Activated naive CD8-positive, alpha-beta T cell treated with anti-CD3 and anti-CD28 coated beads for 36 hours (primary cell): ENCODE measurements around the gene KCNMB1. TPM values are rescaled to one million over a fixed set of nuclear protein-coding genes. Genes with fewer than 3 reads are reported as not detected.
A peak's percentile ranks its signal among the peaks of the same experiment; 100 is the strongest.

Experiments used
- DNase-seq: peaks from one replicate; pipeline ENCODE4 v3.0.0; 2021
- H3K27ac Mint-ChIP-seq: one replicate; pipeline ENCODE4 v1.8.0; 2022; ENCODE audit warnings: mild to moderate bottlenecking, moderate library complexity, mixed read lengths
- H3K27me3 Mint-ChIP-seq: one replicate; pipeline ENCODE4 v1.8.0; 2022; ENCODE audit warnings: mild to moderate bottlenecking, mixed read lengths
- H3K36me3 Mint-ChIP-seq: one replicate; pipeline ENCODE4 v1.8.0; 2021; ENCODE audit warnings: mild to moderate bottlenecking, mixed read lengths
- H3K4me1 Mint-ChIP-seq: one replicate; pipeline ENCODE4 v1.8.0; 2021; ENCODE audit warnings: mixed read lengths
- H3K4me3 Mint-ChIP-seq: one replicate; pipeline ENCODE4 v1.8.0; 2022; ENCODE audit warnings: mild to moderate bottlenecking, moderate library complexity, mixed read lengths
- H3K9me3 Mint-ChIP-seq: one replicate; pipeline ENCODE4 v1.8.0; 2022; ENCODE audit warnings: mixed read lengths
- total RNA-seq, 2 experiments: library from RNA; stranded (reverse); gene quantifications; one replicate each; pipeline ENCODE4 v1.2.3, GENCODE V29; 2021

KCNMB1 gene
- total RNA-seq, 2 experiments from 2014 or later, result not detected

DNA sequence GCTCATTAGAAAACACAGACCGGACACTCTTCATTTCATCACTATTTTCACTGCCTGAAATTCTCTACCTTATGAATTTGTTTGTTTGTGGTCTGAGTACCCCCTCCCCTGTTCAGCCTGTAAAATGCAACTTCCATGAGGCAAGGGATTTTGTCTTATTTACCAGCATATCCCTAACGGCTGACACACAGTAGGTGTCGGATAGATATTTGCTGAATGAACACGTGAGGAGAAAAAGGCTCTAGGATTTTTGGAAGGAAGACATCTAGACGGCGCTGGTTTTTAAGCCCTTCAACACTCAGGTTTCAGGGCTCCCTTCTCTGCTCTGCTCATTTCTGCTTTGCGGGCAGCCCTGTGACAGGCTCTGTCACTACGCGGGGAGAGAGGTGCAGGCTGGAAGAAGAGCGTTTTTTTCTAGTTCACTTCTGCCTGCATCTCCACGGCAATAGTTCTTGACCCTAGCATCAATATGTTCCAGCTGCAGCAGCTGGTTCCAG lies 41.0 kb downstream of the KCNMB1 start:
- Mint-ChIP-seq H3K27ac (no peak overlapping the region), H3K36me3 (no peaks in the 10 kb centered on the region), H3K27me3 (peaks cover 13% of the 10 kb centered on the region)

DNA sequence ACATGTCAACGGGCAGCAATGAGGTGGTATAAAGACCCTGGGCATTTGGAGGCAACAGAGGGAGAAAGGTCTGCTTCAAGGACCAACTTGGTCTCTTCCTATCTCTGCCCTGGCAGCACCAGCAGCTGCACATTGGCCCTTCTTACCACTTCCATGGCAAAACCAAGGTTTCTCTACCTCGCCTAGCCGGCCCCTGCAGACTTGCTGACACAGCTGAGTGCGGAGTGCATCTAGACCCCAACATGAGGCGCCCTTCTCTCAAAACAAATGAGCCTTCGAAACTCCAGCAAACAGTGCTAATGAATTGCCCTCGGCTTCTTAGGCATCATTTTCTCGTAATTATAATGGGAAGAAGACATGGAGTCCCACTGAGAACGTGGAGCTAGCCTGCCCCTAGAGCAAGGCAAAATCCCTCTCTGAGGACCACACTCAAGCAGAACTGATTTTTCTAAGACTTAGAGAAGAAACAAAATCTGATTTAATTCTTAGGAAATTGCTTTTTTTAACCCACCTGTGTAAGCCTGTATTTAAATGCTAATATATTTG lies 42.1 kb downstream of the KCNMB1 start:
- Mint-ChIP-seq H3K9me3 (peaks cover 3% of the 10 kb centered on the region), H3K4me3 (no peak overlapping the region), H3K27me3 (peaks cover 13% of the 10 kb centered on the region), H3K27ac (no peak overlapping the region), H3K36me3 (no peaks in the 10 kb centered on the region), H3K4me1 (peaks cover 12% of the 10 kb centered on the region)
- no peak for DNase-seq

More for the DNA sequence above, 41.0 kb downstream of the KCNMB1 start:
- Mint-ChIP-seq H3K4me3 (no peak overlapping the region), H3K4me1 (peaks cover 12% of the 10 kb centered on the region), H3K9me3 (peaks cover 3% of the 10 kb centered on the region)
- DNase-seq, result no peak

DNA sequence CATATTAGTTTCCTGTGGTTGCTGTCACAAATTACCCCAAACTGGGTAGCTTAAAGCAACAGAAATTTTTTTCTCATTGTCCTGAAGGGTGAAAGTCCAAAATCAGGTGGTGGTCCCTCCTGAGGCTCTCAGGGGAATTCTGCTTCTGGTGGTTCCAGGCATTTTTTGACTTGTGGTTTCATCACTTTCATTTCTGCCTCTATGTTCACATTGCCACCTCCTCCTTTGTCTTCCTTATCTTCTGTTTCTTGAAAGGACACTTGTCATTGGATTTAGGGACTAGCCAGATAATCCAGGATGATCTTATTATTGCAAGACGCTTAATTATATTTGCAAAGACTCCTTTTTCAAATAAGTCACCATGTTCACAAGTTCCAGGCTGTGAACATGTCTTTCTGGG lies 43.2 kb downstream of the KCNMB1 start:
- Mint-ChIP-seq H3K4me1 (peaks cover 12% of the 10 kb centered on the region), H3K36me3 (no peaks in the 10 kb centered on the region), H3K27ac (no peak overlapping the region), H3K27me3 (peaks cover 9% of the 10 kb centered on the region), H3K4me3 (no peak overlapping the region), H3K9me3 (peaks cover 3% of the 10 kb centered on the region)
- DNase-seq, result no peak

DNA sequence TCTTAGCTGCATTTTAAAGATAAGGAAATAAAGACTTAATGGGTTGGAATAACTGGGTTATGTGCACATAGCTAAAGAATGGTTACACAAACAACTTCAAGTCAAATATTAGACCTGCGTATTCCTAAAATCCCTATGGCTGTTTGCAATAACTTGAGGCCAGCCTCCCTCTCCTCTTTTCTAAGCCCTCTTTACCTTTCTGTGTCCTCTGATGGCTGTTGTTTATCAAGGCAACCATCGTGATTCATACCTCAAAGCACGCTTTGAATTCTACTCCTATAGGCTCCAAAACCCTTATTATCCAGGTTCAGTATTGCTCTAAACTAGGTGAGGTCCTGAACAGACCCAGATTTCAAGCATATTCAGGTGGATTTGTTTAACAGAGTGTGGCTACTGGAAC lies 46.0 kb downstream of the KCNMB1 start:
- H3K27ac Mint-ChIP-seq, result no peak overlapping the region
- peaks cover 14% of the 10 kb centered on the region for H3K4me1 Mint-ChIP-seq
- no peak overlapping the region for H3K4me3 Mint-ChIP-seq

DNA sequence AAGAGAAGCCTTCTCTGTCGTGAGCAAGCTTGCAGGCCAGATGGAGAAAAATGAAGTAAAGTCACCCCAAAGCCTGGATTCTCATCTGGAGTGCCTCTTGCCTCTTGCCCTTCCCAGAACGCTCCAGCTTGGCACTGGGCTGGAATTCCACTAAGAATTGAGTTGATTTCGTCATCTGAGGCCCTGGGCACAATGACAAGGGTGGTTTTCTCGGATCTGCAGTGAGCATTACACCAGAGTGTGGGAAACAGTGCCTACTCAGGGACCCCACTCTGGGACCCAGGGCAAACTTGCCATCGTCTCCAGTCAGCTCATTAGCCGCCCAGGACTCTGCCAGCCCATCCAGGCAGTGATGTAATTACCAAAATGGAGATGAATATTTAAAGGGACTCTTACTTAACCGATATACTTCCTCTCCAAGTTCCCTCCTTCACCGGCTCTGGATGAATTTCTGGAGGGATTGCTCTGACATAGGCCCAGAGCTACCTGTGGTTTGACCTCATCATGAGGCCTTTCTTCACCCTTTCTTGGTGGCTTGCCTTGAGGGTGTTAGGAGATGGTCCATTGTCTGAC lies 46.9 kb downstream of the KCNMB1 start:
- Mint-ChIP-seq H3K4me1 (peaks cover 23% of the 10 kb centered on the region), H3K36me3 (no peaks in the 10 kb centered on the region), H3K9me3 (peaks cover 3% of the 10 kb centered on the region), H3K27ac (no peak overlapping the region), H3K4me3 (no peak overlapping the region), H3K27me3 (no peaks in the 10 kb centered on the region)
- DNase-seq, result no peak

More for the DNA sequence above, 46.0 kb downstream of the KCNMB1 start:
- Mint-ChIP-seq H3K9me3 (peaks cover 3% of the 10 kb centered on the region), H3K27me3 (peaks cover under 1% of the 10 kb centered on the region), H3K36me3 (no peaks in the 10 kb centered on the region)
- DNase-seq, result no peak

GRCh38 chr5:170341545-170341944 lies 47.6 kb downstream of the KCNMB1 start:
- Mint-ChIP-seq H3K27ac (no peak overlapping the region), H3K4me1 (peaks cover 28% of the 10 kb centered on the region), H3K27me3 (no peaks in the 10 kb centered on the region), H3K9me3 (peaks cover 3% of the 10 kb centered on the region), H3K36me3 (no peaks in the 10 kb centered on the region), H3K4me3 (no peak overlapping the region)
- no peak for DNase-seq

DNA sequence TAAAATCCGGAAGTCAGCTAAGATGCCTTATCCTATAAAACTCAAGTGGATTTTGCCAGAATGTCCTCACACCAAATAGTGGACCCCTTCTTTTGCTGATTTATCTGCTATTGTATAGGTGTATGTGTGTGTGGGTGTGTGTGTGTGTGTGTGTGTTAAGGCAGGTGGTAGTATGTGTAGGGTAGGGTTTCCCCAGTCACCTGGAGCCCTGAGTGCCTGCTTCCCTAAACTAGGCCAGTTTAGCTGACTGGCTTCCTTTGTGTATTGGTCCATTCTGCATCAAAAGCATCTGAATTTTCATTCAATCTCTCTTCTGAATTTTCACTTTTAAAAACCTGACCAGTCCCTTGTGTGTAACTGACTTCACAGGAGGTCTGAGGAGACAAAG lies 49.4 kb downstream of the KCNMB1 start:
- Mint-ChIP-seq H3K27me3 (no peaks in the 10 kb centered on the region), H3K4me1 (peaks cover 39% of the 10 kb centered on the region), H3K27ac (no peak overlapping the region), H3K4me3 (no peak overlapping the region), H3K36me3 (peaks cover 4% of the 10 kb centered on the region), H3K9me3 (no peaks in the 10 kb centered on the region)
- DNase-seq, result no peak

- Mint-ChIP-seq H3K4me3 (no peak overlapping the region), H3K9me3 (no peaks in the 10 kb centered on the region), H3K36me3 (peaks cover 5% of the 10 kb centered on the region), H3K27me3 (no peaks in the 10 kb centered on the region), H3K27ac (peak overlapping the region; percentile 70), H3K4me1 (peaks cover 45% of the 10 kb centered on the region)
- peak; percentile 57 for DNase-seq
Measured at GRCh38 chr5:170338933-170339779, 50.0 kb downstream of the KCNMB1 start.

DNA sequence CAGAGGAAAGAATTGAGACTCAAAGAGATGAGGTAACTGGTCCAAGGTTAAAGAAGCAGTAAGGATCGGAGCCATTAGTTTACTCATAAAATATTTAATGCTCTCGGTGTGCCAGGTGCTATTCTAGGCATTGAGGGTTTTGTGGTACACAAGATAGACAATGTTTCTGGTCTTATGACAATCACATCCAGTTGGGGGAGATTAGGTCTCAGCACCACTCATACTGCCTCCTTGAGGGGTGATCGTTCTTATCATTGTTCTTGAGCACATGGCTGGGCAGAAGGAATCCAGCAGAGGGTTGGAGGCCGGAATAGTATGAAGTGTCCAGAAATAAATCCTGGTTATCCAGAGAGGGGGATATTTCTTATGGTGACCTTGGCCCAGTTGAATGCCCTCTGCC lies 50.9 kb downstream of the KCNMB1 start:
- Mint-ChIP-seq H3K9me3 (no peaks in the 10 kb centered on the region), H3K4me1 (peaks cover 53% of the 10 kb centered on the region), H3K4me3 (no peak overlapping the region), H3K27ac (peak overlapping the region; percentile 70), H3K36me3 (peaks cover 5% of the 10 kb centered on the region), H3K27me3 (no peaks in the 10 kb centered on the region)
- DNase-seq, result no peak

GRCh38 chr5:170337045-170337733 lies 52.0 kb downstream of the KCNMB1 start:
- peaks cover 64% of the 10 kb centered on the region for H3K4me1 Mint-ChIP-seq
- no peaks in the 10 kb centered on the region for H3K27me3 Mint-ChIP-seq
- no peak overlapping the region for H3K4me3 Mint-ChIP-seq
- peak overlapping the region; percentile 92 for H3K27ac Mint-ChIP-seq
- DNase-seq, result no peak
- no peaks in the 10 kb centered on the region for H3K9me3 Mint-ChIP-seq
- H3K36me3 Mint-ChIP-seq, result peaks cover 5% of the 10 kb centered on the region

DNA sequence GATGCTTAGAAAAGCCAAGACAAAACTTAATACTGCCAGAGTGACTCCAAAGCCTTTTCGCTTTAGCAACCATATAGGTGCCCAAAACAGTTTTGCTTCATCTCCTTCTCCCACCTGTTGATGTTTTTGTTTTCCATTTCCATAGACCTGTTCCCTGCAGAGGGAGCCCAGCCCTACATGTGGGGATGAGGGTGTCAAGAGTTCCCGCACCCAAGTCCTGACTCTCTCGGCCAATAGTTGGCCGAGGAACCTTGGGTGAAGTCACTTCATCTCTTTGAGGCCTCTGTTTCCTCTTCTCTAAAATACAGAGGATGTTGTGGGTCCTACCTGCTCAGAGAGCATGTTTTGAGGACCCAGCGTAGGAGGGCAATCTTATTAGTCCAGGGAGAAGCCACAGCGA lies 53.1 kb downstream of the KCNMB1 start:
- Mint-ChIP-seq H3K27ac (peak overlapping the region; percentile 92), H3K36me3 (peaks cover 5% of the 10 kb centered on the region), H3K9me3 (no peaks in the 10 kb centered on the region), H3K27me3 (no peaks in the 10 kb centered on the region), H3K4me3 (peak overlapping the region; percentile 63), H3K4me1 (peaks cover 76% of the 10 kb centered on the region)
- DNase-seq, result no peak

DNA sequence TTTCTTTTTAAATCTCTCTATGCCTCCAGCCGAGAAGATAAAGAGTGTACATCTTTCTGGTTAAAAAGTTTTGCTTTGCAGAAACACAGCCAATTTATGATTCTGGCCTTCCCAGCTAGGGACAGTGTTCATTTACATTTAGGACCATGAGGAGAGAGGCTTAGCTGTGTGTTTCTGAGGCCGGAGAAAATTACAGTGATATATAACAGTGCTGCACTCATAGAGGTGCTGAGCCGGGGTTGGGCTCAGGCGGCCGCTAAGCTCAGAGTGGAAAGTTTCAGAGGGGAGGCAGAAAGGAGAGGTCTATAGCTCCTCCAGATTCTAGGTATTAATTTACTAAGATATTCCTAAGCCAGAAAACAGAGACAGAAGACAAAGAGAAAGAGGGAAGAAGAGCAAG lies 54.5 kb downstream of the KCNMB1 start:
- H3K4me1 Mint-ChIP-seq, result peaks cover 77% of the 10 kb centered on the region
- H3K4me3 Mint-ChIP-seq, result peak overlapping the region; percentile 60
- no peaks in the 10 kb centered on the region for H3K9me3 Mint-ChIP-seq
- peaks cover 5% of the 10 kb centered on the region for H3K36me3 Mint-ChIP-seq
- H3K27ac Mint-ChIP-seq, result no peak overlapping the region
- DNase-seq, result peak; percentile 53
- H3K27me3 Mint-ChIP-seq, result no peaks in the 10 kb centered on the region

DNA sequence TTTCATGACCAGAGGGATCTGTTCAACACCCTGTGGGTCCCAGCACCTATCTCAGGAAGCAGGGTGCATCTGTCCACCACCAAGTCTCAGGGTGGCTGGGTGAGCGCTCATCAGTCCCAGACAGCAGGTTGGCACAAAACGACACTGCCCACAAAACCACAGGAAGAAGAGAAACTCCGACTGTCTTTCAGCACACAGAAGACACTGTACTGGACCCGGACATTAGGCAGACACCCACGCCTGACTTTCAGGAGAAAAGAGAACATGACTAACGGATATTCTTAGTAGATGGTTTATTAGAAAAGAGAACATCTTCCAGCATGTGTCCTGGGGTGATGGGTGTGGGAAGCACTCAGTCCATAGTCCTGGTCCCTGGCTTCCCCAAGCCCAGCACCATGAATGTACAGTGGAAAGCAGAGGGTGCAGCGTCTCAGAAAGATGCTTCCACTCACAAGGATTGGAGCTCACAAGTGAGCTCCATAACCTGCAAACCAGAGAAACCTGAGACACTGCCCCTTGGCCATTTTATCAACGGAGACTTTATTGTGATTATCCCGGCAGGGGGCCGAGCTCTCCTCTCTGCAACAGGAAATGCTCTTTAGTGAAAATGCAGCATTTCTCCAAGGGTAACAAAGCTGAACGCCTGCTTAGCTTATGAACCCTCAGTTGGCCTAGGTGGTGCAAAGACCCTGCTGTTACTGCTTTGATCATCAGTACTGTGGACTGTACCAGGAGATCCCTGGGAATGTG lies 55.8 kb downstream of the KCNMB1 start:
- peak overlapping the region; percentile 69 for H3K4me3 Mint-ChIP-seq
- H3K9me3 Mint-ChIP-seq, result no peaks in the 10 kb centered on the region
- H3K27ac Mint-ChIP-seq, result no peak overlapping the region
- peaks cover 70% of the 10 kb centered on the region for H3K4me1 Mint-ChIP-seq
- H3K36me3 Mint-ChIP-seq, result peaks cover 5% of the 10 kb centered on the region
- H3K27me3 Mint-ChIP-seq, result no peaks in the 10 kb centered on the region
- peak; percentile 67 for DNase-seq

DNA sequence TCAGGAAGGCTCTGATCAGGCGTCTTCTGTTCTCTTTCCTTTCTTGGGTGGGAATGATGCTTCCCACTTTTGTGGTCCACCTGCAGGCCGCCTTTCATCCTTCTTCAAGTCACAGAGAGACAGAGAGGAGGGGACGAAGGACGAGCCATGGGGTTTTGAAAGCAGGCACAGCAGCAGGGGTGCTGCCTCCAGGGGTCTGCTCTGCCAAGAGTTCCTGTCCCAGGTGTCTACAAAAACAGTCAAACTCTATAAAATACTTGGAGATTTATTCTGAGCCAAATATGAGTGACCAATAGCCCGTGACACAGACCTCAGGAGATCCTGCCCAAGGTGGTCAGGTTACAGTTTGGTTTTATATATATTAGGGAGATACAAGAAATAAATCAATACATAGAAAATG lies 57.1 kb downstream of the KCNMB1 start:
- Mint-ChIP-seq H3K4me3 (no peak overlapping the region), H3K27ac (no peak overlapping the region), H3K9me3 (no peaks in the 10 kb centered on the region), H3K4me1 (peaks cover 60% of the 10 kb centered on the region), H3K27me3 (no peaks in the 10 kb centered on the region), H3K36me3 (peaks cover 5% of the 10 kb centered on the region)
- no peak for DNase-seq
